Fibroblast of villous mesenchyme (primary cell): ENCODE results near the gene TNFRSF9. TPM values are rescaled to one million over a fixed set of nuclear protein-coding genes. Genes with fewer than 3 reads are reported as not detected.

ENCODE experiments used
- DNase-seq: peaks from one replicate; pipeline ENCODE4 v3.0.0-alpha.2; 2010; ENCODE audit warnings: low read depth
- H3K4me3 ChIP-seq: 2 replicates; pipeline ENCODE4 v1.5.1; 2011; ENCODE audit warnings: low read depth, mild to moderate bottlenecking, low read length
- small RNA-seq: library from RNA; depleted of rRNA; stranded (forward); fragments of <200 nt; gene quantifications from one replicate; pipeline ENCODE3, GENCODE V24; 2012
- total RNA-seq: library from RNA; depleted of rRNA; stranded (reverse); fragments of >200 nt; gene quantifications from 2 replicates; pipeline ENCODE4 v1.2.3, GENCODE V29; 2012
- TF ChIP-seq, protein P1 (sequence below): IDR thresholded peaks from 2 replicates; pipeline ENCODE4 v1.5.1; 2012; ENCODE audit warnings: low read depth, mild to moderate bottlenecking, low read length; ENCODE audit not compliant: insufficient read depth

Gene TNFRSF9
- total RNA-seq, 1 donor = 0.43 TPM

DNA sequence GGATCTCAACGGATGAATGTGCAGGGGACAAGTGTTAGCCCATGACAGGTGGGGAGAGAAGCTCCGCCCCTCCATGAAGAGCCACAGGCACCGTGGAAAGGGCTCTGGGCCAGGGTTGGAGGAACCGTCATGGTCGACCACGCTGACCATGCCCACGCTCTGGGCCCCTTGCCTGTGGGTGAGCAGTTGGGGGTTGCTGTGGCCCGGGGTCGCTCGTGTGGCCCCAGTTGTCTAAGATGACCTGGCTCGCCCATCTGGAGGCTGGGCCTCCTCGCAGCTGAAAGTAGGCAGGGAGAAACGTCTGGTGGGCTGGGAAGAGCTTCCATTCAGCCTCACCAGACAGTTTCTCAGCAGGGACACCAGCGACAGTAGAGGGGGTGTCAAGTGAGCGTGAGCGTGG, 74.7 kb downstream of the TNFRSF9 start:
- TF ChIP-seq, protein P1, sequence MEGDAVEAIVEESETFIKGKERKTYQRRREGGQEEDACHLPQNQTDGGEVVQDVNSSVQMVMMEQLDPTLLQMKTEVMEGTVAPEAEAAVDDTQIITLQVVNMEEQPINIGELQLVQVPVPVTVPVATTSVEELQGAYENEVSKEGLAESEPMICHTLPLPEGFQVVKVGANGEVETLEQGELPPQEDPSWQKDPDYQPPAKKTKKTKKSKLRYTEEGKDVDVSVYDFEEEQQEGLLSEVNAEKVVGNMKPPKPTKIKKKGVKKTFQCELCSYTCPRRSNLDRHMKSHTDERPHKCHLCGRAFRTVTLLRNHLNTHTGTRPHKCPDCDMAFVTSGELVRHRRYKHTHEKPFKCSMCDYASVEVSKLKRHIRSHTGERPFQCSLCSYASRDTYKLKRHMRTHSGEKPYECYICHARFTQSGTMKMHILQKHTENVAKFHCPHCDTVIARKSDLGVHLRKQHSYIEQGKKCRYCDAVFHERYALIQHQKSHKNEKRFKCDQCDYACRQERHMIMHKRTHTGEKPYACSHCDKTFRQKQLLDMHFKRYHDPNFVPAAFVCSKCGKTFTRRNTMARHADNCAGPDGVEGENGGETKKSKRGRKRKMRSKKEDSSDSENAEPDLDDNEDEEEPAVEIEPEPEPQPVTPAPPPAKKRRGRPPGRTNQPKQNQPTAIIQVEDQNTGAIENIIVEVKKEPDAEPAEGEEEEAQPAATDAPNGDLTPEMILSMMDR = no peak
- DNase-seq = no peak
- no peak overlapping the region for H3K4me3 ChIP-seq

Small RNA genes lying within 50 kb of the gene (small RNA-seq; reads per million reads assigned to genes)
- gene RF00019 = not detected

Other genes with a start within 250 kb of the TNFRSF9 start
- gene VAMP3, start 169.5 kb downstream of the TNFRSF9 start, total RNA-seq = 85.0 and 138 TPM in 2 replicates
- 5.5 and 5.6 TPM in 2 replicates for gene PER3, start 156.5 kb downstream of the TNFRSF9 start, total RNA-seq
- gene UTS2, start 87.8 kb downstream of the TNFRSF9 start, total RNA-seq = not detected in 2 replicates
- gene PARK7, start 20.9 kb upstream of the TNFRSF9 start, total RNA-seq = 172 and 198 TPM in 2 replicates
- 34.8 and 70.4 TPM in 2 replicates for gene ERRFI1, start 85.5 kb upstream of the TNFRSF9 start, total RNA-seq